Measurements from ENCODE around the gene RHCE.
"Not testable (repeated sequence)": the region's sequence is repeated elsewhere in the genome, so short reads cannot be mapped to it uniquely, and the experiment has no call there.

Gene RHCE

GRCh38 chr1:25369241-25369640 is 51.4 kb downstream of the RHCE start:
- H3K9ac ChIP-seq (ENCODE audit: insufficient read length, low read depth): no peak overlapping the region
- no peak overlapping the region for H3K4me3 ChIP-seq (ENCODE audit: insufficient read length, low read depth)
- H3K9me3 ChIP-seq (ENCODE audit: insufficient read depth, low read length): no peaks in the 10 kb centered on the region
- TF ChIP-seq YY1 (IDR thresholded peaks at IDR 0.05; ENCODE audit: insufficient read depth, insufficient read length) (no peak), SUZ12 (IDR thresholded peaks at IDR 0.05; ENCODE audit: extremely low read depth, insufficient read depth, insufficient read length) (no peak), ZNF274 (IDR thresholded peaks at IDR 0.05; ENCODE audit: low read depth, low read length) (no peak)
- H3K27me3 ChIP-seq (ENCODE audit: insufficient read depth, insufficient read length): peaks cover 3% of the 10 kb centered on the region
- no peak for DNase-seq (ENCODE audit: low read depth, low spot score)
- peaks cover 11% of the 10 kb centered on the region for H3K4me1 ChIP-seq (ENCODE audit: insufficient read depth, insufficient read length)
- H3K36me3 ChIP-seq (ENCODE audit: insufficient read depth, insufficient read length, low read length): no peaks in the 10 kb centered on the region

- H3K9me3 ChIP-seq (ENCODE audit: insufficient read depth, low read length); DNase-seq (ENCODE audit: low read depth, low spot score); H3K4me1 ChIP-seq (ENCODE audit: insufficient read depth, insufficient read length); H3K4me3 ChIP-seq (ENCODE audit: insufficient read length, low read depth); H3K27me3 ChIP-seq (ENCODE audit: insufficient read depth, insufficient read length); H3K9ac ChIP-seq (ENCODE audit: insufficient read length, low read depth): not testable (repeated sequence)
- peaks cover 39% of the 10 kb centered on the region for H3K36me3 ChIP-seq (ENCODE audit: insufficient read depth, insufficient read length, low read length)
Observed at GRCh38 chr1:25362634-25363559, 57.7 kb downstream of the RHCE start.

- Histone ChIP-seq H3K9me3 (ENCODE audit: insufficient read depth, low read length) (no peaks in the 10 kb centered on the region), H3K27me3 (ENCODE audit: insufficient read depth, insufficient read length) (no peaks in the 10 kb centered on the region), H3K36me3 (ENCODE audit: insufficient read depth, insufficient read length, low read length) (peaks cover 45% of the 10 kb centered on the region), H3K4me1 (ENCODE audit: insufficient read depth, insufficient read length) (no peaks in the 10 kb centered on the region), H3K9ac (ENCODE audit: insufficient read length, low read depth) (no peak overlapping the region), H3K4me3 (ENCODE audit: insufficient read length, low read depth) (no peak overlapping the region)
- TF ChIP-seq SUZ12 (IDR thresholded peaks at IDR 0.05; ENCODE audit: extremely low read depth, insufficient read depth, insufficient read length): no peak
- no peak for TF ChIP-seq YY1 (IDR thresholded peaks at IDR 0.05; ENCODE audit: insufficient read depth, insufficient read length)
- TF ChIP-seq ZNF274 (IDR thresholded peaks at IDR 0.05; ENCODE audit: low read depth, low read length): no peak
- DNase-seq (ENCODE audit: low read depth, low spot score): no peak
Observed at GRCh38 chr1:25361901-25362300, 58.7 kb downstream of the RHCE start.

- H3K9ac ChIP-seq (ENCODE audit: insufficient read length, low read depth): no peak overlapping the region
- H3K9me3 ChIP-seq (ENCODE audit: insufficient read depth, low read length): no peaks in the 10 kb centered on the region
- no peaks in the 10 kb centered on the region for H3K4me1 ChIP-seq (ENCODE audit: insufficient read depth, insufficient read length)
- DNase-seq (ENCODE audit: low read depth, low spot score): no peak
- peaks cover 55% of the 10 kb centered on the region for H3K36me3 ChIP-seq (ENCODE audit: insufficient read depth, insufficient read length, low read length)
- TF ChIP-seq SUZ12 (IDR thresholded peaks at IDR 0.05; ENCODE audit: extremely low read depth, insufficient read depth, insufficient read length): no peak
- TF ChIP-seq ZNF274 (IDR thresholded peaks at IDR 0.05; ENCODE audit: low read depth, low read length): no peak
- no peak for TF ChIP-seq YY1 (IDR thresholded peaks at IDR 0.05; ENCODE audit: insufficient read depth, insufficient read length)
- no peak overlapping the region for H3K4me3 ChIP-seq (ENCODE audit: insufficient read length, low read depth)
- H3K27me3 ChIP-seq (ENCODE audit: insufficient read depth, insufficient read length): no peaks in the 10 kb centered on the region
Observed at GRCh38 chr1:25360596-25361581, 59.7 kb downstream of the RHCE start.

GRCh38 chr1:25356848-25357247 is 63.8 kb downstream of the RHCE start:
- Histone ChIP-seq H3K9ac (ENCODE audit: insufficient read length, low read depth) (no peak overlapping the region), H3K4me1 (ENCODE audit: insufficient read depth, insufficient read length) (no peaks in the 10 kb centered on the region), H3K36me3 (ENCODE audit: insufficient read depth, insufficient read length, low read length) (peaks cover 86% of the 10 kb centered on the region), H3K9me3 (ENCODE audit: insufficient read depth, low read length) (no peaks in the 10 kb centered on the region), H3K4me3 (ENCODE audit: insufficient read length, low read depth) (no peak overlapping the region), H3K27me3 (ENCODE audit: insufficient read depth, insufficient read length) (no peaks in the 10 kb centered on the region)
- DNase-seq (ENCODE audit: low read depth, low spot score): no peak
- TF ChIP-seq SUZ12 (IDR thresholded peaks at IDR 0.05; ENCODE audit: extremely low read depth, insufficient read depth, insufficient read length) (no peak), YY1 (IDR thresholded peaks at IDR 0.05; ENCODE audit: insufficient read depth, insufficient read length) (no peak), ZNF274 (IDR thresholded peaks at IDR 0.05; ENCODE audit: low read depth, low read length) (no peak)

- Histone ChIP-seq H3K9me3 (ENCODE audit: insufficient read depth, low read length) (no peaks in the 10 kb centered on the region), H3K36me3 (ENCODE audit: insufficient read depth, insufficient read length, low read length) (peaks cover 86% of the 10 kb centered on the region), H3K4me1 (ENCODE audit: insufficient read depth, insufficient read length) (no peaks in the 10 kb centered on the region), H3K4me3 (ENCODE audit: insufficient read length, low read depth) (no peak overlapping the region), H3K27me3 (ENCODE audit: insufficient read depth, insufficient read length) (no peaks in the 10 kb centered on the region), H3K9ac (ENCODE audit: insufficient read length, low read depth) (no peak overlapping the region)
- TF ChIP-seq YY1 (IDR thresholded peaks at IDR 0.05; ENCODE audit: insufficient read depth, insufficient read length): no peak
- no peak for TF ChIP-seq SUZ12 (IDR thresholded peaks at IDR 0.05; ENCODE audit: extremely low read depth, insufficient read depth, insufficient read length)
- TF ChIP-seq ZNF274 (IDR thresholded peaks at IDR 0.05; ENCODE audit: low read depth, low read length): no peak
- DNase-seq (ENCODE audit: low read depth, low spot score): no peak
Observed at GRCh38 chr1:25356441-25356840, 64.2 kb downstream of the RHCE start.
